ENCODE measurements around the gene KLRC3.
"Not testable (repeated sequence)": the region's sequence is repeated elsewhere in the genome, so short reads cannot be mapped to it uniquely, and the experiment has no call there.

KLRC3 gene

GRCh38 chr12:10439608-10440274, 19.3 kb upstream of the KLRC3 start:
- not testable (repeated sequence) for H3K36me3 ChIP-seq (ENCODE audit: control insufficient read depth in 1 of 2, insufficient read depth in 2 of 2, low read length in 2 of 2); H3K27ac ChIP-seq (ENCODE audit: low read depth, low read length); H3K4me3 ChIP-seq (ENCODE audit: low read depth in 1 of 2, low read length in 2 of 2); H3K4me1 ChIP-seq (ENCODE audit: control insufficient read depth in 1 of 2, insufficient read depth in 2 of 2, low read length in 2 of 2); H3K27me3 ChIP-seq (ENCODE audit: control insufficient read depth in 1 of 2, insufficient read depth in 2 of 2, low read length in 2 of 2); H3K9me3 ChIP-seq (ENCODE audit: control insufficient read depth in 1 of 2, low read length in 2 of 2); H3K9ac ChIP-seq (ENCODE audit: low read depth in 1 of 2, low read length in 2 of 2)

GRCh38 chr12:10437601-10438000, 17.2 kb upstream of the KLRC3 start:
- not testable (repeated sequence) for H3K4me1 ChIP-seq (ENCODE audit: control insufficient read depth in 1 of 2, insufficient read depth in 2 of 2, low read length in 2 of 2); H3K27me3 ChIP-seq (ENCODE audit: control insufficient read depth in 1 of 2, insufficient read depth in 2 of 2, low read length in 2 of 2); H3K9me3 ChIP-seq (ENCODE audit: control insufficient read depth in 1 of 2, low read length in 2 of 2); H3K27ac ChIP-seq (ENCODE audit: low read depth, low read length); H3K9ac ChIP-seq (ENCODE audit: low read depth in 1 of 2, low read length in 2 of 2); H3K36me3 ChIP-seq (ENCODE audit: control insufficient read depth in 1 of 2, insufficient read depth in 2 of 2, low read length in 2 of 2); H3K4me3 ChIP-seq (ENCODE audit: low read depth in 1 of 2, low read length in 2 of 2)

GRCh38 chr12:10435816-10436215, 15.4 kb upstream of the KLRC3 start, which contains the start of gene KLRC2:
Gene KLRC2 (minus strand): TSS chr12:10436010. CDS start chr12:10435986, 24 bp downstream.
- not testable (repeated sequence) for H3K27ac ChIP-seq (ENCODE audit: low read depth, low read length); H3K4me3 ChIP-seq (ENCODE audit: low read depth in 1 of 2, low read length in 2 of 2); H3K36me3 ChIP-seq (ENCODE audit: control insufficient read depth in 1 of 2, insufficient read depth in 2 of 2, low read length in 2 of 2); H3K9me3 ChIP-seq (ENCODE audit: control insufficient read depth in 1 of 2, low read length in 2 of 2); H3K4me1 ChIP-seq (ENCODE audit: control insufficient read depth in 1 of 2, insufficient read depth in 2 of 2, low read length in 2 of 2); H3K9ac ChIP-seq (ENCODE audit: low read depth in 1 of 2, low read length in 2 of 2); H3K27me3 ChIP-seq (ENCODE audit: control insufficient read depth in 1 of 2, insufficient read depth in 2 of 2, low read length in 2 of 2)

GRCh38 chr12:10430623-10431022, 10.2 kb upstream of the KLRC3 start:
- not testable (repeated sequence) for H3K27me3 ChIP-seq (ENCODE audit: control insufficient read depth in 1 of 2, insufficient read depth in 2 of 2, low read length in 2 of 2); H3K9me3 ChIP-seq (ENCODE audit: control insufficient read depth in 1 of 2, low read length in 2 of 2); H3K9ac ChIP-seq (ENCODE audit: low read depth in 1 of 2, low read length in 2 of 2); H3K27ac ChIP-seq (ENCODE audit: low read depth, low read length); H3K36me3 ChIP-seq (ENCODE audit: control insufficient read depth in 1 of 2, insufficient read depth in 2 of 2, low read length in 2 of 2); H3K4me1 ChIP-seq (ENCODE audit: control insufficient read depth in 1 of 2, insufficient read depth in 2 of 2, low read length in 2 of 2); H3K4me3 ChIP-seq (ENCODE audit: low read depth in 1 of 2, low read length in 2 of 2)

GRCh38 chr12:10425938-10426337, 5.5 kb upstream of the KLRC3 start:
- not testable (repeated sequence) for H3K9ac ChIP-seq (ENCODE audit: low read depth in 1 of 2, low read length in 2 of 2); H3K36me3 ChIP-seq (ENCODE audit: control insufficient read depth in 1 of 2, insufficient read depth in 2 of 2, low read length in 2 of 2); H3K4me1 ChIP-seq (ENCODE audit: control insufficient read depth in 1 of 2, insufficient read depth in 2 of 2, low read length in 2 of 2); H3K27me3 ChIP-seq (ENCODE audit: control insufficient read depth in 1 of 2, insufficient read depth in 2 of 2, low read length in 2 of 2); H3K9me3 ChIP-seq (ENCODE audit: control insufficient read depth in 1 of 2, low read length in 2 of 2); H3K27ac ChIP-seq (ENCODE audit: low read depth, low read length); H3K4me3 ChIP-seq (ENCODE audit: low read depth in 1 of 2, low read length in 2 of 2)

- H3K36me3 ChIP-seq (ENCODE audit: control insufficient read depth in 1 of 2, insufficient read depth in 2 of 2, low read length in 2 of 2); H3K27ac ChIP-seq (ENCODE audit: low read depth, low read length); H3K4me3 ChIP-seq (ENCODE audit: low read depth in 1 of 2, low read length in 2 of 2); H3K9ac ChIP-seq (ENCODE audit: low read depth in 1 of 2, low read length in 2 of 2); H3K4me1 ChIP-seq (ENCODE audit: control insufficient read depth in 1 of 2, insufficient read depth in 2 of 2, low read length in 2 of 2); H3K27me3 ChIP-seq (ENCODE audit: control insufficient read depth in 1 of 2, insufficient read depth in 2 of 2, low read length in 2 of 2); H3K9me3 ChIP-seq (ENCODE audit: control insufficient read depth in 1 of 2, low read length in 2 of 2): not testable (repeated sequence)
These were observed 4.0 kb upstream of the KLRC3 start for GRCh38 chr12:10424260-10424899.

GRCh38 chr12:10422159-10422558, 1.8 kb upstream of the KLRC3 start:
- not testable (repeated sequence) for H3K36me3 ChIP-seq (ENCODE audit: control insufficient read depth in 1 of 2, insufficient read depth in 2 of 2, low read length in 2 of 2); H3K9me3 ChIP-seq (ENCODE audit: control insufficient read depth in 1 of 2, low read length in 2 of 2); H3K27ac ChIP-seq (ENCODE audit: low read depth, low read length); H3K4me3 ChIP-seq (ENCODE audit: low read depth in 1 of 2, low read length in 2 of 2); H3K4me1 ChIP-seq (ENCODE audit: control insufficient read depth in 1 of 2, insufficient read depth in 2 of 2, low read length in 2 of 2); H3K27me3 ChIP-seq (ENCODE audit: control insufficient read depth in 1 of 2, insufficient read depth in 2 of 2, low read length in 2 of 2); H3K9ac ChIP-seq (ENCODE audit: low read depth in 1 of 2, low read length in 2 of 2)

GRCh38 chr12:10409392-10409791, 11.0 kb downstream of the KLRC3 start, which contains the start of gene KLRC4:
Gene KLRC4 (minus strand): TSS chr12:10409757. CDS start chr12:10409575, 182 bp downstream.
- H3K27ac ChIP-seq (ENCODE audit: low read depth, low read length): no peak within 1 kb of the TSS
- H3K4me1 ChIP-seq (ENCODE audit: control insufficient read depth in 1 of 2, insufficient read depth in 2 of 2, low read length in 2 of 2): no peaks in the 10 kb centered on the region
- no peak within 1 kb of the TSS for H3K9ac ChIP-seq (ENCODE audit: low read depth in 1 of 2, low read length in 2 of 2)
- H3K4me3 ChIP-seq (ENCODE audit: low read depth in 1 of 2, low read length in 2 of 2): no peak within 1 kb of the TSS
- H3K36me3 ChIP-seq (ENCODE audit: control insufficient read depth in 1 of 2, insufficient read depth in 2 of 2, low read length in 2 of 2): no peaks in the 10 kb centered on the region
- H3K9me3 ChIP-seq (ENCODE audit: control insufficient read depth in 1 of 2, low read length in 2 of 2): no peaks in the 10 kb centered on the region
- H3K27me3 ChIP-seq (ENCODE audit: control insufficient read depth in 1 of 2, insufficient read depth in 2 of 2, low read length in 2 of 2): no peaks in the 10 kb centered on the region

GRCh38 chr12:10408842-10409241, 11.6 kb downstream of the KLRC3 start:
- no peak overlapping the region for H3K9ac ChIP-seq (ENCODE audit: low read depth in 1 of 2, low read length in 2 of 2)
- no peaks in the 10 kb centered on the region for H3K36me3 ChIP-seq (ENCODE audit: control insufficient read depth in 1 of 2, insufficient read depth in 2 of 2, low read length in 2 of 2)
- H3K4me1 ChIP-seq (ENCODE audit: control insufficient read depth in 1 of 2, insufficient read depth in 2 of 2, low read length in 2 of 2): no peaks in the 10 kb centered on the region
- no peaks in the 10 kb centered on the region for H3K9me3 ChIP-seq (ENCODE audit: control insufficient read depth in 1 of 2, low read length in 2 of 2)
- no peak overlapping the region for H3K27ac ChIP-seq (ENCODE audit: low read depth, low read length)
- no peaks in the 10 kb centered on the region for H3K27me3 ChIP-seq (ENCODE audit: control insufficient read depth in 1 of 2, insufficient read depth in 2 of 2, low read length in 2 of 2)
- H3K4me3 ChIP-seq (ENCODE audit: low read depth in 1 of 2, low read length in 2 of 2): no peak overlapping the region

GRCh38 chr12:10406725-10407124, 13.7 kb downstream of the KLRC3 start:
- Histone ChIP-seq H3K4me1 (ENCODE audit: control insufficient read depth in 1 of 2, insufficient read depth in 2 of 2, low read length in 2 of 2) (no peaks in the 10 kb centered on the region), H3K27ac (ENCODE audit: low read depth, low read length) (no peak overlapping the region), H3K9ac (ENCODE audit: low read depth in 1 of 2, low read length in 2 of 2) (no peak overlapping the region), H3K27me3 (ENCODE audit: control insufficient read depth in 1 of 2, insufficient read depth in 2 of 2, low read length in 2 of 2) (no peaks in the 10 kb centered on the region), H3K9me3 (ENCODE audit: control insufficient read depth in 1 of 2, low read length in 2 of 2) (no peaks in the 10 kb centered on the region), H3K36me3 (ENCODE audit: control insufficient read depth in 1 of 2, insufficient read depth in 2 of 2, low read length in 2 of 2) (no peaks in the 10 kb centered on the region), H3K4me3 (ENCODE audit: low read depth in 1 of 2, low read length in 2 of 2) (no peak overlapping the region)

All from duodenal mucosa (tissue), 2 donors.